NAMALWA (cell line): ENCODE data around the gene MYO9B.

ENCODE experiments used
- DNase-seq: peaks from one replicate; pipeline ENCODE4 v3.0.0-alpha.2; 2015; ENCODE audit warnings: low spot score

The MYO9B gene

DNA sequence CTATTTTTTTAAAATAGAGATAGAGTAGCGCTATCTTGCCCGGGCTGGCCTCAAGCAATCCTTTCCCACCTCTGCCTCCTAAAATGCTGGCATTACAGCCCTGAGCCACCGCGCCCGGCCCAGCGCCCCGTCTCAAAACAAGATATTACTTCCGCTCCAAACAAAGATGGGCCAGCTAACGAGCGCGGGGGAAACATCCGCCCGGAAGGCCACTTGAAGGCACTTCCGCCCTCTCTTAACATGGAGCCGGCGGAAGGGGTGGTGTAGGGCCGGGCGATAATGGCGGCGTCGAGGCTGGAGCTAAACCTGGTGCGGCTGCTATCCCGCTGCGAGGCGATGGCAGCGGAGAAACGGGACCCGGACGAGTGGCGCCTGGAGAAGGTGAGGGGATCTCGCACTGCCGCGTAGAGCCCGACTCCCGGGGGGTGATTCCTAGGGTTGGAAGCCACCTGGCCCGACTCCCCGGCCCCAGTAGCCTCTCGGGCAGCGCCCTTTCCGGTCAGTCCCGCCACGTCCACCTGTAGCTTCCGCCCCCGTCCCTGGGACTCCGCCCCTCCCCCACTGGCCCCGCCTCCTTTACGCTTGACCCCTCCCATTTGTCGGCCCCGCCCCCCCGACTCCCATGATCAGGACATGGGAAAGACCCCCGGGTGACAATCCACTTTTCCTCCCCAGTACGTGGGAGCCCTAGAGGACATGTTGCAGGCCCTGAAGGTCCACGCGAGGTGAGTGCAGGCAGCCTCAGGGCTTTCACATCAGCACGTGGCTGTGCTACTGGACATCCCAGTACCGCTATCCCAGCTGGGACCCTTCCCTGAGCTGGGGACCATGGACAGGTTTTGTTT, 139.8 kb downstream of the MYO9B start, which contains the start of gene USE1:
Gene USE1 (plus strand): TSS at position 231 of the 845 bp plus-strand sequence. CDS start 49 bp downstream, at position 280.
- peak; percentile 95 for DNase-seq

DNA sequence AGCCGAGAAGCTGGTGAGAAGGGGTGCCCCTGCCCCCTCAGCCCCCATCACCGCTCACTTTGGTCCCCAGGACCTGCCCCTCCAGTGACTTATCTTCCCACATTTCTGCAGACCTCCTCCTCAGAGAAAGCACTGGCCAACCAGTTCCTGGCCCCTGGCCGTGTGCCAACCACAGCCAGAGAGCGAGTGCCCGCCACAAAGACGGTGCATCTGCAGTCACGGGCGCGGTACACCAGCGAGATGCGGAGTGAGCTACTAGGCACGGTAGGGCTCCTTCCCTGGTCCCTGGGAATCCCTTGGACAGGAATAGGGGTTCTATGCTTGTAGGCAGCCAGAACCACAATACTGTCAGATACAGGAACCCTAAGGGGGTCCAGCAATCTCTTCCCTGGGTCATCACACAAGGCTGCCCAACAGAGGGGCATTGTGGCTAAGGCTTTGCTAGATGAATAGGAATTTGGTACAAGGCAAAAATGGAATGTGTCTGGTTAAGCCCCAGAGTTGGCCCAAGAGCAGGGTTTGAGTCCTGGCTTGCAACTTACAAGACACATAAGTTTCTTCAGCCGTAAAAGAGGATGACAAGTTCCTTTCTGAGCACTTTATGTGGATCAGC, 140.6 kb downstream of the MYO9B start:
- DNase-seq = peak; percentile 15

DNA sequence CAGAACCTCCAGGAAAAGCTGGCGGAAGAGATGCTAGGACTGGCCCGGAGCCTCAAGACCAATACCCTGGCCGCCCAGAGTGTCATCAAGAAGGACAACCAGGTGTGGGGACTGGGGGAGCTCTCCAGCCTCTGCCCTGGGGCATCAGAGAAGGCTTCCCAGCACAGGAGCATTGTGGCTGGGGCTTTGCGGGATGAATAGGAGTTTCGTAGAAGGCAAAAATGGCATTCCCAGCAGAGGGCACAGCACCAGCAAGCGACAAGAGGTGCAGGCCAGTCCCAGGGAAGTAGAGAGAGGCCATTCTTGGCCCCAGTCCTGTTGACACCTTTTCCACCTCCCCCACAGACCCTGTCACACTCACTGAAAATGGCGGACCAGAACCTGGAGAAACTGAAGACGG, 143.7 kb downstream of the MYO9B start:
- no peak for DNase-seq

DNA sequence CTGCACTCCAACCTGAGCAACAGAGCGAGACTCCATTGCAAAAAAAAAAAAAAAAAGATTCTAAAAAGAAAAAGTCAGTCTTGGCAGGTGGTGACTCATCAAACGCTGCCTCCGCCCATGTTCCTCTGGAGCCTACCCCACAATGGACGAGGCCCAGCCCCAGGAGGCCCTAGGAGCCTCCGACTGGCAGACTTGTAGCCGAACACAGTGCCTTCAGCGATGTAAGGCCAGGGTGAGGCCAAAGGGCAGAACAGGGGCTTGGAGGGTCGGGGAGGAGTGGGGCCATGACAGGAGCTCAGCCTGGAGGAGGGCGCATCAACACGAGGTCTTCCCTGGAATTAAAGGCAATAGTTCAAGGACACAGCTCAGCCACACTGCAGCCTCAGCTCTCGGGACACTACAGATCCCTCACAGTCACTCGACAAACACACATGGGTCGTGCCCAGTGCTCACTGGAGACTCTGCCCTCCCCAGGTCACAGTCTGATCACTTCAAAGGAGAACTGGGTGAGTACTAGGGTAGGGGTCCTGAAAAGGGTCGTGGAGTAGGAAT, 144.7 kb downstream of the MYO9B start:
- DNase-seq = no peak

DNA sequence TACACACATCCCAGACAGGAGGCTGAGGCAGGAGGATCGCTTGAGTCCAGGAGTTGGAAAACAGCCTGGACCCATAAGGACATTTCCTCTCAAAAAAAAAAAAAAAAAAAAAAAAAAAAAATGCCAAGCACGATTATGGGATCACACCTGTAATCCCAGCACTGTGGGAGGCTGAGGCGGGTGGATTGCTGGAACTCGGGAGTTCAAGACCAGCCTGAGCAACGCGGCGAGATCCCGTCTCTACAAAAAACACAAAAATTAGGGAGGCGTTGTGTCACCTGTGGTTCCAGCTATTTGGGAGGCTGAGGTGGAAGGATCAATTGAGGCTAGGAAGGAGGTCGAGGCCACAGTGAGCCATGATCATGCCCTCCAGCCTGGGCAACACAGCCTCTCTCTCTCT, 149.5 kb downstream of the MYO9B start:
- no peak for DNase-seq

DNA sequence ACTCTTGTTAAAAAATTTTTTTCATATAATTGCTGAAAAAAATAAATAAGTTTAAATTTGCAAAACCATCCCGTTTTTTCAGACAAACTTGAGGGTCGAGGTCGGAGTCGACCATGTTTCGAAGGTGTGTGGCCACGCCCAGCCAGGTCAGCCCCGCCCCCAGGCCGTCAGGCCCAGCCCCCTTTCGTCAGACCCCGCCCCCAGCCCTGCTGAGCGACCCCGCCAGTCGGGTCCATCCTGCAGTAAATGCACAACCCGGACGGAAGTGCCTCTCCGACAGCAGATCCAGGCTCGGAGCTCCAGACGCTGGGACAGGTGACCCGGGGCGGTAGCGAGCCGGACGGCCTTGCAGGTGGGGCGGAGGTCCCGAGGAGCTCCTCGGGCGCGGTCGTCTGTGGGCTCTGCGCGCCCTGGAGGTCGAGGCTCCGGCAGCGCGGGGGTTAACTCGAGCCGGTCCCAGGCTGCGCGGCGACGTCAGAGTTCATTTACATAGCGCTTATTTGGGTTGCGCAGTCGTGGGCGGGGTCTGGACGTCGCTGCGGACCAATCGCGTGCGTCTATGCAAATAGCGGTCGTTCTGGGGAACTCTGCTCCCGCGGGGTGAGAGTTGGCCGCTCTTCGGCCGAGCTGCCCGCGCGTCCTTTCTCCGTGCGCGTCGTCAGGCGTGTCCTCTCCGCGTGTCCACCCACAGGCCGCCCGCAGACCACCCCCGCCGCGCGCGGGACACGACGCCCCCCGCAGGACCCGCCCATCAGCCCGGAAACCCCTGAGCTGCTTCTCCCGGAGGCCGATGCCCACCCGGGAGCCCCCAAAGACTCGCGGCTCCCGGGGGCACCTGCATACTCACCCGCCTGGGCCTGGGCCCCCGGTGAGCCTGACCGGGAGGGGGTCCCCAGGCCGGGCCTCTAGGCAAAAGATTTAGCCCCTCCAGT, 150.7 kb downstream of the MYO9B start, which contains the start of gene OCEL1:
Gene OCEL1 (plus strand): TSS at position 225 of the 932 bp plus-strand sequence. CDS start 22 bp downstream, at position 247.
- peak; percentile 97 for DNase-seq

DNA sequence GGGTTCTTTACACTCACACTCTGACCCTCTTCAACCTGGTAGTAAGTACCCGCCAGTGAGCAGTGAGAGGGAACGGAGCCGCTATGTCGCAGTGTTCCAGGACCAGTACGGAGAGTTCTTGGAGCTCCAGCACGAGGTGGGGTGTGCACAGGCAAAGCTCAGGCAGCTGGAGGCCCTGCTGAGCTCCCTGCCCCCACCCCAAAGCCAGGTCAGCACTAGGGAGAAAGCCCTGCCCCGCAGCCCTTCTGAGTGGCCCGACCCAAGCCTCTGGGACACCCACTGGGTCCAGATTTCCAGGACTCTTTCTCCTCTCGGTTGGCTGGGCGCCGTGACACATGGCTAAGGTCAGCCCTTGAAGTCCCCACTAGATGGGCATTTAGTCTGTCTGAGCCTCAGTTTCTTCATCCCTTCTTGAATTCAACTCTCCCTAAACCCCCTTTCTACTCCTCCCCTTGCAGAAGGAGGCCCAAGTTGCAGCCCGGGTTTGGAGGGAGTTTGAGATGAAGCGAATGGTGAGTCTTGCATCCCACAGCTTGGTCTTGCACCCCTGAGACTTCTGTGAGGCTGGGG, 152.3 kb downstream of the MYO9B start:
- DNase-seq = no peak

DNA sequence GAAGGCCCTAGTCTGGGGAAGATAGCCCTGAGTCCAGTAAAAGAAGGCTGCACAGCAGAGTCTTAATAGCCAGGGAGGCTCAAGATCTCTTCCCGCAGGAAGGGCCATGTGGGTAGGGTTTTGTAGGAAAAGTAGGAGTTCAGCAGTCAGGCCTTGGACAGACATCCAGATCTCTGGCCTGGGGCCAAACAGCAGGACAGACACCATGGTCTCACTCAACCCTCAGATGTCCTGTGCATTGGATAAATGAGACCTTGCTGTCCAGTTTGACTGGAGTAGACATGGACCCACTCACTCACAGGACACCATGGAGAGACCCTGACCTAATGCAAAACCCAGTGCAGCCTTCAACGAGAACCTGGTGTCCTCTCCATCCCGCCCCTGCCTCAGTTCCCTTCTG, 154.3 kb downstream of the MYO9B start:
- no peak for DNase-seq

DNA sequence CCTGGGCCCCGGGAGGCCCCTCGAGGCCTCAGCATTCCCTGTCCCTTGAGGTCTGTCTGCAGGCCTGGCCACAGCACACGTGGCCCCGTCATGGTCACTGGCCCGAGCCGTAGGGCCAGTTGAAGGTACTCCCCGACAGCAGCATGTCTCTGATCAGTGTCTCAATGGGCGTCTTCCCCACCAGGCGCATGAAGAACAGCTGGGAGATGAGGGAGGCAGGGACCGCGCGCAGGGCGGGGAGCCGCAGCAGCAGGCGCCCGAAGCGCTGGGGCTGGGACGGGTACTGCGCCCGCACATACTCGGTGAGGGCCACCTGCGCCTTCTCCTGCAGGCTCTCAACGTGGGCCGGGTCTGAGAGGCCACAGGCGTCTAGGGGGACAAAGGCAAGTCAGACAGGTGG, 156.7 kb downstream of the MYO9B start:
- DNase-seq = no peak

DNA sequence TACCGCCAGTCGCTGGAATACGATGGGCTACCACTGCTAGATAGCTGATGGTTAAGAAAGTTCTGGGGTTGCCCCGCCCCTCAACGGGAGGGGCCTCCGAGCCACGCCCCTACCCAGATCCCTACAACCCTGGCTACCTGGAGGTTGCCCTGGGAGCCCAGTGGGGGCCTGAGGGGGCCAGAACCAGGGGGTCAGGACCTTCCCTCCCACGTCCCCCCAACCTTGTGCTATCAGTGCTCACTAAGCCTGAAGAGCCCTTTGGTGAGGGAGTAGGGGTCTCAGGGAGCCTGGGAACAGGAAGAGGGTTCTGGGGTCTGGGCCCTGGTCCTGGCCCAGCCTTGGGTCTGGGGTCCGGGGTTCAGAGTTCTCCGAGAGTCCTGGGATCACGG, 159.3 kb downstream of the MYO9B start:
- DNase-seq = peak; percentile 66

DNA sequence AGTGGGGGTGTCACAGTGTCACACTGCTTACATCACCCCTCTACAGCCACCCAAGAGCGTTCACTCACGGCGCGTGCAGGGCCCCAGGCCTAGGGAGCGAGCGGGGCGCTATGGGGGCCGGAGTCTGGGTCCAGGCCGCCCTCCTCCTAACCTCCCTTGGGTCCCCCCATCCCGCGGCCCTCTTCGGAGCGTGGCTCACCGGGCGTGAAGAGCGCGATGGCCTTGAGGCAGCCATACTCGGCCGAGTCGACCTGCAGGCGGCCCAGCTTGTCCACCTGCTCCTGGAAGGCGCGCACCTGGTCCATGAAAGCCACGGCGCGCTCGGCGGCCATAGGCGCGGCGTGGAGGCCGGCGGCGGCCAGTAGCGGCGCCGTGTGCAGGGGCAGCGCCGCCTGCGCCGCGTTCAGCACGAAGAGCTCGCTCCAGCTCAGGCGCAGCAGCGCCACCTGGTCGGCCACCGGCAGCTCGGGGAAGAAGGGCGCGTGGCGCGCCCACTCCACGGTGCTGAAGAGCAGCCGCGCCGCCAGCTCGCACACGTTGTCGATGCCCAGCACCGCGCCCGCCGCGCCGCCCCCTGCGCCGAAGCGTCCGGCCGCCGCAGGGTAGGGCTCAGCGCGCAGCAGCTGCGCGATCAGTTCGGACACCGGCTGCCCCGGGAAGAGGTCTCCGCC, 159.9 kb downstream of the MYO9B start:
- DNase-seq = peak; percentile 79

DNA sequence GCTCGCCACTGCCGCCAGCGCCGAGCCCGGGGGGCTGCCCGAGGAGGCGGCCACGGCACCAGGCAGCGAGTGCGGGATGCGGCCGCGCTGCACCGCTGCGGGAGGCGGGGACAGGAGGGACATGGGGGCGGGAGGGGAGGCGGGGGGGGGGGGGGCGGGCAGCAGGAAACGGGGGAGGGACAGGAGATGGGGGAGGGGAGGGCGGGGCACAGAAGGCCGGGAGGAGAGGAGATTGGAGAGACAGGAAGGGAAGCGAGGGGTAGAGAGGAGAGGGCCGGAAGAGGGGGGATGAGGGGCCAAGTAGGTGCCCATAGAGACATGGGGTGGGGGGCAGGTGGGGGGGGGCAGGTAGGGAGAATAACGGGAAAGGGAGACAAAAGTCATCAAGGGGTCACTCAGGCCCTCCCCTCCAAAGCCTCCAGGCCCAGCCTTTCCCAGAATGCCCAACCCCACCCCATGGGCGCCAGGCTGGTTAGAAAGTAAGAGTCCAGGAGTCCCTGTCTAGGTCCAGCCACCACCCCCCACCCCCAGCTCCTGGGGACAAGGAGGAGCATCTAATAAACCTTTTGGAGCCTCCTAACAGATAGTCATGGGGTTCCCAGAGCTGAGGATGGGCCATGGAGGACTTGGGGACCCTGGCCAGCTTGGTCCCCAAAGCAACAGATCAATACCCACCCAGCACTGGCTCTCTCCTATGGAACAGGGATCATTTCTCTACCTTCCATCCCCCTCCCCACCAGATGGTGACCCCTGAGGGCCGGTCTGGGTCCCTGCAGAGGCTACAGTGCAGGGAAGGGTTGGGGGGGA, 160.6 kb downstream of the MYO9B start:
- DNase-seq = no peak

DNA sequence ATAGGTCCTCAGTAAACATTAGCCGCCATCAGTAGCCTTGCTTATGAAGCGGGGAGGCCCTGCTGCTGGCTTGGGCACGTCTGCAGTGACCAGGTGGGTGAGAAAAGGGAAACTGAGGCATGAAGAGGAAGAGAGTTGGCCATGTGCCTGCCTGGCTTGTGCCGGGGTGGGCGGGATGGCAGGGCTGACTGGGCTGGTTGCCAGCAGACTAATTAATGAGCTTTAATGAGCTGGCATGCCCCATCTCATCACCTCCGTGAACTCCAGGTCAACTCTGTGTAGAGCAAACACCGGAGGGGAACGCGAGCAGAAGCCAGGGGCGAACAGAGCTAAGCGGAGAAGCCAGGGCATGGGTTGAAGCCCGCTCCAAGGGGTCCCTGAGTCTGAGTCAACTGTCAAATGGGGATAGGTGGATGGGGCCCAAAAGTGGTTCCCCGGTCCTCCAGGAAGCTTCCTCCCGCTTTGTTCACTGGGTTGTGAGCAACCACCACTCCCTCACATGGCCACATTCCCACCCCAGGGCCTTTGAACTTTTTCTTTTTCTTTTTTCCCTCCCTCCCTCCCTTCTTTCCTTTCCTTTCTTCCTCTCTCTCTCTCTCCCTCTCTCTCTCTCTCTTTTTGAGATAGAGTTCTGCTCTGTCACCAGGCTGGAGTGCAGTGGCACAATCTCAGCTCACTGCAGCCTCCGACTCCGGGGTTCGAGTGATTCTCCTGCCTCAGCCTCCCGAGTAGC, 161.4 kb downstream of the MYO9B start:
- peak; percentile 33 for DNase-seq

DNA sequence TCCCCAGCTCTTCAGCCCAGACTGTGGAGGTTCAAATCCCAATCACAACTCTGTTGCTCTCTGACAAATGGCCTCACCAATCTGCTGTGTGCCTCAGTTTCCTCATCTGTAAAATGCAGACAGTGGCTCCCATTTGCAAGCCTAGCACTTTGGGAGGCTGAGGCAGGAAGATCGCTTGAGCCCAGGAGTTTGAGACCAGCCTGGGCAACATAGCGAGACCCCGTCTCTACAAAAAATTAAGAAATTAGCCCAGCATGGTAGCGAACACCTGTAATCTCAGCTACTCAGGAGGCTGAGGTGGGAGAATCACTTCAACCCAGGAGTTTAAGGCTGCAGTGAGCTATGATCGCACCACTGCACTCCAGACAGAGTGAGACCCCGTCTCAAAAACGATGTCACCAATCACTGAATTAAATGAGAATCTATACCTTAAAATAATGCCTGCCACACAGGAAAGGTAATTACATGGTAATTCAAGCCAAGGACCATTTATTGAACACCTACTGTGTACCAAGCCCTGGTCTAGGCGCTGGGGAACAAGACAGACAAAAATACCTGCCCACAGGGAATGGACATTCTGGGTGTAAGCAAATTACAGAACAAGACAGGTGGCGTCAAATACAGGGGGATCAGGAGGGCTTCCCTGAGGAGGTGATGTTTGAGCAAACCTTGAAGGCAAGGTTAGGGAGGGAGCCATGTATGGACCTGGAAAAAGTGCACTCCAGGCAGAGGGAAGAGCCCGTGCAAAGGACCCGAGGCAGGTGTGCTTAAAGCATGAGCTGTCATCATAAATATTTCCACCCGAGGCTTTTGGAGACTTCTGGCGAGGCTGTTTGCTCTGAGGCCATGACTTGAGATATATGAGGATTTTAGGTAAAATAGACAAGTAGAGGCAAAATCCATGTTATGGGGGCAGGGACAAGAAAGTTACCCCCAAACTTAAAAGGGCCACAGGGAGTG, 162.4 kb downstream of the MYO9B start:
- no peak for DNase-seq

DNA sequence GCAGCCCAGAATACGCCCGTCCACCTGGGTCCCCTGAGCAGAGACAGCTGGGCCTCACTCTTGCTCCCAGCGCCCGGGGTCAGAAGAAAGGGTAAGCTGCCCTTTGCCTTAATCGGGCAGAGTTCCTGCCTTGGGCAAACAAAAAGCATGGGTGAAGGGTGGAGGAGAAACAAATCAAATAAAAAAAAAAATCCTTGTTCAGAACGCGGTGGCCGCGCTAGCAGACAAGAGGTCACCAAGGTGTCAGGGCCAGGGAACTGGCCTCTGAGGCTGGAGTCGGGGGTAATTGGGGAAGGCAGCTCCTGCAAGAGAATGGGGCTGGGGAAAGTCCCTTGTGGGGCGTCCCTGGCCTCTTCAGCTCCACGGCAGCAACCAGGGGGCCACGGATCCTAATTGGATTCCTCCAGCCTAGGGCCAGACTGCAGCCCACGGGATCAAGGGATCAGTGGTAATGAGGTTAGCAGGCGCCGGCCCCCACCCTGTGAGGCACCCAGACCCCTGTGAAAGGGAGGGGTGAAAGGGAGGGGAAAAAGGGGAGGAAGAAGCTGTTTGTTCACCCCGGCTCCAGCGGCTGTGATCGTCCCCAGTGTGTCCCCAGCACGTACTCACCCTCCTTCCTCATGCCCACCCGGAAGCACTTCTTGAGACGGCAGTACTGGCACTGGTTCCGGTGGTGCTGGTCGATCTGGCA, 164.6 kb downstream of the MYO9B start:
- no peak for DNase-seq

DNA sequence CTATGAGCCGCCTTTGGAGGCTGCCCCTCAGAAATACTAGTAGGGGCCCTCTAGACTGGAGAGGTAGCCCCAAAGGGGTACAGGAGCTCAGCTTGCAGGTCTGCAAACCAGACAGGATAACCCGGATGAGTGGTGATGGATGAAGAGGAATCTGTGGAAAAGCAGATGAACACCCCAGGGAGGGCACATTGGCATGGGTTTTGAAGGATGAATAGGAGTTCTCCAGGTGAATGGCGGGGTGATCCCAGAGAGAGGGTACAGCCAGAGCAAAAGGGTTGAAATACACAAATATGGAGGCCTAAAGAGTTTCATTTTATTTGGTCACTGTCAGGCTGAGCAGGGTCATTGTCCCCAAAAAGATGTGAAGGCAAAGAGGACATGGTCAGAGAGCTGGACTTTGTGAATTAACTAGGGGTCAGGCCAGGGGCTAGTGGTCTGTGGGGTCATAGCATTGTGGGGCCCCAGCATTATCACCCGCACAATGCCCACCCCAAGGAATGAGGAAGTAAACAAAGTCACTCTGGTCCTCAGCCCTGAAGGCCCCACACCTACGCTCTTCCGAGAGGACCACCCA, 165.3 kb downstream of the MYO9B start:
- DNase-seq = no peak
